Lung (tissue), 12 donors: Measurements from ENCODE around the gene TTC4. TPM values are rescaled to one million over a fixed set of nuclear protein-coding genes. Genes with fewer than 3 reads are reported as not detected.
A peak's percentile ranks its signal among the peaks of the same experiment; 100 is the strongest.

Source experiments
- ATAC-seq: fragments of 200-7000 bp; cut with Tn5 transposase; one replicate; pipeline ENCODE4 v1.9.1; 2020; ENCODE audit warnings: moderate number of reproducible peaks; ENCODE audit not compliant: insufficient read depth, low FRiP score
- DNase-seq, 3 donors: peaks; one replicate each; pipeline ENCODE4 v3.0.0-alpha.2; 2013 to 2017
- H3K27ac ChIP-seq, 2 donors: one replicate each; pipeline ENCODE4 v1.5.1; 2013; ENCODE audit warnings: mild to moderate bottlenecking in 2 of 2, moderate library complexity in 2 of 2, control low read depth in 1 of 2, inconsistent platforms in 1 of 2, low read depth in 1 of 2, low read length in 1 of 2
- H3K27me3 ChIP-seq, 3 donors: one replicate each; pipeline ENCODE4 v1.5.1; 2013; ENCODE audit warnings: low read length in 2 of 3; ENCODE audit not compliant: control insufficient read depth in 3 of 3, insufficient read depth in 3 of 3
- H3K36me3 ChIP-seq, 4 donors: one replicate each; pipeline ENCODE4 v1.5.1; 2013; ENCODE audit warnings: low read length in 4 of 4, mild to moderate bottlenecking in 1 of 4, moderate library complexity in 1 of 4; ENCODE audit not compliant: control insufficient read depth in 4 of 4, insufficient read depth in 4 of 4
- H3K4me1 ChIP-seq, 5 donors: one replicate each; pipeline ENCODE4 v1.5.1; 2013; ENCODE audit warnings: low read length in 5 of 5, mild to moderate bottlenecking in 2 of 5, moderate library complexity in 1 of 5; ENCODE audit not compliant: control insufficient read depth in 5 of 5, insufficient read depth in 5 of 5
- H3K4me3 ChIP-seq: one replicate; pipeline ENCODE4 v1.5.1; 2013; ENCODE audit warnings: mild to moderate bottlenecking, control low read depth, moderate library complexity
- H3K9ac ChIP-seq, 2 donors: one replicate each; pipeline ENCODE4 v1.5.1; 2013; ENCODE audit warnings: low read length in 2 of 2, control low read depth in 1 of 2; ENCODE audit not compliant: insufficient read depth in 1 of 2
- H3K9me3 ChIP-seq, 4 donors: one replicate each; pipeline ENCODE4 v1.5.1; 2013; ENCODE audit warnings: low read length in 3 of 4, mild to moderate bottlenecking in 1 of 4, moderate library complexity in 1 of 4; ENCODE audit not compliant: control insufficient read depth in 4 of 4, insufficient read depth in 3 of 4
- WGBS, 2 donors: extraction: QIAGEN DNeasy Blood & Tissue Kit; methylation state at CpG; one replicate each; pipeline ENCODE4 v1.1.7; 2013; 5-methylcytosine and 5-hydroxymethylcytosine counted together
- polyA plus RNA-seq, 2 donors: library from polyadenylated mRNA; stranded (reverse); fragments of 200-250 nt; gene quantifications; one replicate each; pipeline ENCODE4 v1.2.1, GENCODE V29; 2013
- total RNA-seq, 2 donors: library from RNA; depleted of rRNA in 1 of 2; stranded (reverse); fragments of >200 nt in 1 of 2; gene quantifications; one replicate each; pipeline ENCODE4 v1.2.1, GENCODE V29; 2014 to 2021
- TF ChIP-seq, protein P1 (sequence below): IDR thresholded peaks from 2 replicates; pipeline ENCODE4 v1.5.1; 2012; ENCODE audit warnings: mild to moderate bottlenecking; ENCODE audit errors: control extremely low read depth, extremely low read depth
- donor health status: control.
- donor health status: control.
- donor health status: Bipolar disorder and iron deficiency.
- donor health status: healthy.
- donor health status: DM: yes; HTN: yes; CAD: no.

Gene TTC4
- total and polyA plus RNA-seq, 4 donors: 11.6 to 18.4 (median 16.7) TPM

DNA sequence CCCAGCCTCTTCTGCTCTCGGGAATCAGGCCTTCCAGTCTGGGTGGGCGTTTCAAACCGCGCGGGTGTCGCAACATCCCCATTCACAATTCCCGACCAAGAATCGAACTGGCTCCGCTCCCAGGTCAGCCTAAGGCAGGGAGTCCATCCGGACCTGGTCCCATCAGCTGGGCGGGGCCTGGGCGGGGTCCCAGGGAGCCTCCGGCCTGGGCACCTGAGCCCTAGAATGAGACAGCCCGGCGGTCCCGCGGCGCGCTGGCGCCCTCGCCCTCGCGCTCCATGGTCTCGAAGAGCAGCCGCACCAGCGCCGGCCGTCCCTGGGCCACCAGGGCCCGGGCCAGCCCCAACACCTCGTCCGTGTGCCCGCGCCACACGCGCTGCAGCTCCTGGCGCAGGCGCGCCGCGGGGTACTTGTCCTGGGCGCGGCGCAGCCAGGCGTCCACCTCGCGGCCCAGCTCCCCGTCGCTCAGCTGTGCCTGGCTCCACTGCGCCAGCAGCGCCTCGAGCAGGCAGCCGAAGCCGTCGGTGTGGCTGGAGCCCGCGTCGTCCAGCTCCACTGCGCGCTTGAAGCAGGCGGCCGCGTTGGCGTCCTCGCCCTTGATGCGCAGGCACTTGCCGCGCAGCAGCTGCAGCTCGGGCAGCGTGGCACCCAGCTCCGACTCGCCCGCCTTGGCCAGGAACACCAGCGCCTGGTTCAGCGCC is 65.5 kb downstream of the TTC4 start:
- ATAC-seq: no peak
- H3K4me1 ChIP-seq: peaks cover 2 to 19% (median 3%) of the 10 kb centered on the region in 5 donors
- DNase-seq: peak; percentile 38 to 86 (median 51)
- 39 to 45% methylated on average over 74 of the region's 74 CpGs for WGBS, 2 donors
- H3K27ac ChIP-seq: no peak overlapping the region
- peaks cover 0 to 14% (median 6%) of the 10 kb centered on the region in 3 donors for H3K27me3 ChIP-seq
- no peaks in the 10 kb centered on the region for H3K36me3 ChIP-seq
- H3K4me3 ChIP-seq: no peak overlapping the region
- peaks cover 0 to 3% (median 0%) of the 10 kb centered on the region in 4 donors for H3K9me3 ChIP-seq
- H3K9ac ChIP-seq: no peak overlapping the region
- TF ChIP-seq, protein P1, sequence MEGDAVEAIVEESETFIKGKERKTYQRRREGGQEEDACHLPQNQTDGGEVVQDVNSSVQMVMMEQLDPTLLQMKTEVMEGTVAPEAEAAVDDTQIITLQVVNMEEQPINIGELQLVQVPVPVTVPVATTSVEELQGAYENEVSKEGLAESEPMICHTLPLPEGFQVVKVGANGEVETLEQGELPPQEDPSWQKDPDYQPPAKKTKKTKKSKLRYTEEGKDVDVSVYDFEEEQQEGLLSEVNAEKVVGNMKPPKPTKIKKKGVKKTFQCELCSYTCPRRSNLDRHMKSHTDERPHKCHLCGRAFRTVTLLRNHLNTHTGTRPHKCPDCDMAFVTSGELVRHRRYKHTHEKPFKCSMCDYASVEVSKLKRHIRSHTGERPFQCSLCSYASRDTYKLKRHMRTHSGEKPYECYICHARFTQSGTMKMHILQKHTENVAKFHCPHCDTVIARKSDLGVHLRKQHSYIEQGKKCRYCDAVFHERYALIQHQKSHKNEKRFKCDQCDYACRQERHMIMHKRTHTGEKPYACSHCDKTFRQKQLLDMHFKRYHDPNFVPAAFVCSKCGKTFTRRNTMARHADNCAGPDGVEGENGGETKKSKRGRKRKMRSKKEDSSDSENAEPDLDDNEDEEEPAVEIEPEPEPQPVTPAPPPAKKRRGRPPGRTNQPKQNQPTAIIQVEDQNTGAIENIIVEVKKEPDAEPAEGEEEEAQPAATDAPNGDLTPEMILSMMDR: no peak

DNA sequence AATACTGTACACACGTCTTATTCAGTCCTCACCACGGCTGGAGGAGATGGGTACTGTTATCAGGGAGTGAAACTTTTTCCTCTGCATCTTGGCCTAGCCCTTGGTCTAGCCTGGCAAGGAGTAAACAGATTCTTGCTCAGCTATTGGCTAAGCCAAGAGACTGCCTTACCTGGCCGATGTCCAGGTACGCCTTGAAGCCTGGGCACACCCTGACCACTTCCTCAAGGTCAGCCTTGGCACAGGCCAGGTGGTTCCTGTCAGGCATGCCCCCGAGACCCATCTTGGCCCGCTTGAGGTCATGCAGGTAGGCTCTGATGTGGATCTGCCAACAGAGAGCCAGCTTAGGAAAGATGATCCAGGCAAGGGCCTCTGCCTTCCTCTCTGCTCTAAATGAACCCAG is 66.5 kb downstream of the TTC4 start:
- DNase-seq (no peak), ATAC-seq (no peak)
- WGBS, 2 donors: 81 to 82% methylated on average over 6 of the region's 6 CpGs
- no peak overlapping the region for H3K27ac ChIP-seq
- H3K27me3 ChIP-seq: peaks cover 0 to 14% (median 6%) of the 10 kb centered on the region in 3 donors
- no peaks in the 10 kb centered on the region for H3K36me3 ChIP-seq
- H3K4me3 ChIP-seq: no peak overlapping the region
- H3K4me1 ChIP-seq: peaks cover 0 to 11% (median 3%) of the 10 kb centered on the region in 5 donors
- TF ChIP-seq, protein P1: no peak
- peaks cover 0 to 3% (median 0%) of the 10 kb centered on the region in 4 donors for H3K9me3 ChIP-seq
- no peak overlapping the region for H3K9ac ChIP-seq

DNA sequence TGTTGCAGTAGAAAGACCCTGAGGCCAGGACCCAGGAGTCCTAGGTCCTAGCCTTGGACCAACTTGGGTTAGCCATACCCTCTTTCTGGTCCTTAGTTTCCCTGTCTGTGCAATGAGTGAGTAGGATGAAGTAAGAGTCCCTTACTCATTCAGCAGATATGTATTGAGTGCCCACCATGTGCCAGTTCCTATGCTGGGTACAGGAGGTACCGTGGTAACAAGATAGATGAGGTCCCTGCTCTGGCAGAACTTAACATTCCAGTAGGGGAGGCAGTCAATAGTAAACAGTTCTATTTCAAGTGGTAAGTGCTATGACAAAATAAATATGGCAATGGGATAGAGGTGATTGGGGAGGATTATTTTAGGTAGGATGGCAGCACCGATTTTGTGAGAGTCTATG is 66.9 kb downstream of the TTC4 start:
- H3K4me1 ChIP-seq: peaks cover 0 to 11% (median 0%) of the 10 kb centered on the region in 5 donors
- H3K27me3 ChIP-seq: peaks cover 0 to 14% (median 6%) of the 10 kb centered on the region in 3 donors
- H3K36me3 ChIP-seq: no peaks in the 10 kb centered on the region
- WGBS, 2 donors: 73 to 93% methylated on average over 2 of the region's 2 CpGs
- H3K9me3 ChIP-seq: peaks cover 0 to 3% (median 0%) of the 10 kb centered on the region in 4 donors
- DNase-seq (no peak), ATAC-seq (no peak)
- H3K27ac ChIP-seq: no peak overlapping the region
- no peak overlapping the region for H3K4me3 ChIP-seq
- H3K9ac ChIP-seq: no peak overlapping the region
- TF ChIP-seq, protein P1: no peak
